Measurements from ENCODE around the gene KRTAP1-4. TPM values are rescaled to one million over a fixed set of nuclear protein-coding genes. Genes with fewer than 3 reads are reported as not detected.

KRTAP1-4 gene
- total RNA-seq, 4 donors from 2014 or later: not detected

DNA sequence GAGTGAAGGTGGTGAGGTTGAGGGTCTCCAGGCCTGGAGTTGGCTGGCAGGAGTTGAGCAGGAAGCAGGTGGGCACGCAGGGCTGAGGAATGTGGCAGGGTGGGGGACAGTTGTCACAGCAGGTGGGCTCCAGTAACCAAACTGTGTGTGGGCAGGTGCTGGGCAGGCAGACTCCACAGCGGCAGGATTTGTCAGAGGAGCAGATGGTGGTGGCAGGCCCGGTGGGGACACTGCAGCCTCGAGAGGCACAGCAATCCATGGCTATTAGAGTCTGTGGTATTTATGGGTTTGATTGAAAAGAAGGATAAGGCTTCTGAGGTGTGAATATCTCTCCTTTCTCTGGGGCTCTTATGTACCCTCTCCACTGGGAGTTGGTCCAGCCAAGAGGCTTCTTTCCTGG, 36.2 kb downstream of the KRTAP1-4 start, which contains the start of gene KRTAP3-3:
KRTAP3-3 (minus strand) TSS at position 326 of the 400 bp plus-strand sequence; CDS start at position 259, 67 bp downstream.
- TF ChIP-seq, protein P1, sequence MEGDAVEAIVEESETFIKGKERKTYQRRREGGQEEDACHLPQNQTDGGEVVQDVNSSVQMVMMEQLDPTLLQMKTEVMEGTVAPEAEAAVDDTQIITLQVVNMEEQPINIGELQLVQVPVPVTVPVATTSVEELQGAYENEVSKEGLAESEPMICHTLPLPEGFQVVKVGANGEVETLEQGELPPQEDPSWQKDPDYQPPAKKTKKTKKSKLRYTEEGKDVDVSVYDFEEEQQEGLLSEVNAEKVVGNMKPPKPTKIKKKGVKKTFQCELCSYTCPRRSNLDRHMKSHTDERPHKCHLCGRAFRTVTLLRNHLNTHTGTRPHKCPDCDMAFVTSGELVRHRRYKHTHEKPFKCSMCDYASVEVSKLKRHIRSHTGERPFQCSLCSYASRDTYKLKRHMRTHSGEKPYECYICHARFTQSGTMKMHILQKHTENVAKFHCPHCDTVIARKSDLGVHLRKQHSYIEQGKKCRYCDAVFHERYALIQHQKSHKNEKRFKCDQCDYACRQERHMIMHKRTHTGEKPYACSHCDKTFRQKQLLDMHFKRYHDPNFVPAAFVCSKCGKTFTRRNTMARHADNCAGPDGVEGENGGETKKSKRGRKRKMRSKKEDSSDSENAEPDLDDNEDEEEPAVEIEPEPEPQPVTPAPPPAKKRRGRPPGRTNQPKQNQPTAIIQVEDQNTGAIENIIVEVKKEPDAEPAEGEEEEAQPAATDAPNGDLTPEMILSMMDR (IDR thresholded peaks at IDR 0.05): no peak
- no peak for TF ChIP-seq POLR2A (IDR thresholded peaks at IDR 0.05)
- intact Hi-C loops (cut with DNase I; ENCODE audit: low total_unique reads): no loop called here

DNA sequence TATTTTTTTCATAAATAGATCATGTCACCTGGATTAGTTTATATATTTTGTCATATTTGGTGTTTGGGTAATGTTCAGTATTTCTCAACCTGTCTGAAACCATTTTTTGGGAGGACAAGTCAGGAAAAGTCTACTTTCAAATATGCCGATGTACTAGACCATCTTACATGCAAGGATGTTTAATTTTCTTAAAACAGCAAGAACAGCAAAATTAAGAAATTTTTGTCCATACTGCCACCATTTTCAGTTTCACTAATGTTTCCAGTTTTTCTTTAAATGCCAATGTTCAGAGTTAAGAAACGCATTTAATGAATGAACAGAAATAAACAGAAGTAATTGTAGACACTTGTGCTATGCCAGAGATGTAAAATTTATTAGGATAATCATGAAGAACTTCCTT, 36.9 kb downstream of the KRTAP1-4 start:
- intact Hi-C loops (cut with DNase I; ENCODE audit: low total_unique reads): no loop called here
- no peak overlapping the region for H3K4me3 ChIP-seq
- no peak for DNase-seq
- no peaks in the 10 kb centered on the region for H3K36me3 ChIP-seq
- no peak overlapping the region for H3K27ac ChIP-seq
- TF ChIP-seq, protein P1 (IDR thresholded peaks at IDR 0.05): no peak
- no peak for TF ChIP-seq POLR2A (IDR thresholded peaks at IDR 0.05)
- H3K27me3 ChIP-seq: no peaks in the 10 kb centered on the region
- H3K9me3 ChIP-seq: no peaks in the 10 kb centered on the region
- no peaks in the 10 kb centered on the region for H3K4me1 ChIP-seq

More for the DNA sequence above, 36.2 kb downstream of the KRTAP1-4 start, which contains the start of gene KRTAP3-3:
- H3K9me3 ChIP-seq: no peaks in the 10 kb centered on the region
- H3K4me3 ChIP-seq: no peak within 1 kb of the TSS
- H3K4me1 ChIP-seq: no peaks in the 10 kb centered on the region
- H3K27ac ChIP-seq: no peak within 1 kb of the TSS
- DNase-seq: no peak
- no peaks in the 10 kb centered on the region for H3K36me3 ChIP-seq
- no peaks in the 10 kb centered on the region for H3K27me3 ChIP-seq

DNA sequence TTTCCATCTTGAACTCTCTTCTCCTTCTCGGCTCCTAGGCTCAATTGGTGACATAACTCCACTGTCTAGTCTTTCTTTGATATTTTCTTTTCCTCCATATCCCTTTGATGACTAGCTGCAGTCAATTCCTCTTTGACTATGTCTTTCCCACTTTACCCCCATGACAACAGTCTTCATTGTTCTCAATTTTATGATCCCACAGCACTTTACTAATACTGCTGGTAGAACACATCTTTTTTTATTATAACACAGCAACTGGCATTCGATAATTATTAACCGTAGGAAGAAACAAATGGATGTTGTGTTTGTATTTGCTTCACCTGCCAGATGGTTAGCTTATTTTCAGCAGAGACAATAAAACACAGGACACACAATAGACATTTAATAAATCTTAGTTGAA, 37.3 kb downstream of the KRTAP1-4 start:
- Histone ChIP-seq H3K27ac (no peak overlapping the region), H3K9me3 (no peaks in the 10 kb centered on the region), H3K36me3 (no peaks in the 10 kb centered on the region), H3K27me3 (no peaks in the 10 kb centered on the region), H3K4me3 (no peak overlapping the region), H3K4me1 (no peaks in the 10 kb centered on the region)
- DNase-seq: no peak
- no peak for TF ChIP-seq POLR2A (IDR thresholded peaks at IDR 0.05)
- TF ChIP-seq, protein P1 (IDR thresholded peaks at IDR 0.05): no peak
- intact Hi-C loops (cut with DNase I; ENCODE audit: low total_unique reads): no loop called here

DNA sequence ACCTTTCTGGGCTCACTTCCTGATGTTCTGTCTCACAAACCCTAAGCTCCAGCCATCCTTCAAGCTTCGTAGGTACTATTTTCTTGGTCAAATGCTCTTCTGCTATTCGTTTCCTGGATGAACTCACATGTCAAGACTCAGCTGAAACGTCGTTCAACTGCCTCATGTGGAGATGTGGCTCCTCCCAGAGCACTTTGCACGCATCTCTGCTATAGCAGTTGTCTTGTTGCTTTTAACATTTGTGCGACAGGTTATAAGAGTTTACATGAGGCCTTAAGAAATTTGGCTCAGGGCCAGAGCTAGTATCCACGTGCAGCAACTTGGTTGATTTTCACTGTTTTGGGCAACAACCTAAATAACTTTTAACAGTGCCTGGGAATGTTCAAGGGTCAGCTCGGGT, 43.1 kb downstream of the KRTAP1-4 start:
- intact Hi-C loops (cut with DNase I; ENCODE audit: low total_unique reads): no loop called here
- H3K27ac ChIP-seq: no peak overlapping the region
- no peaks in the 10 kb centered on the region for H3K27me3 ChIP-seq
- H3K9me3 ChIP-seq: no peaks in the 10 kb centered on the region
- no peaks in the 10 kb centered on the region for H3K36me3 ChIP-seq
- no peak for DNase-seq
- no peaks in the 10 kb centered on the region for H3K4me1 ChIP-seq
- TF ChIP-seq, protein P1 (IDR thresholded peaks at IDR 0.05): no peak
- no peak for TF ChIP-seq POLR2A (IDR thresholded peaks at IDR 0.05)
- H3K4me3 ChIP-seq: no peak overlapping the region

DNA sequence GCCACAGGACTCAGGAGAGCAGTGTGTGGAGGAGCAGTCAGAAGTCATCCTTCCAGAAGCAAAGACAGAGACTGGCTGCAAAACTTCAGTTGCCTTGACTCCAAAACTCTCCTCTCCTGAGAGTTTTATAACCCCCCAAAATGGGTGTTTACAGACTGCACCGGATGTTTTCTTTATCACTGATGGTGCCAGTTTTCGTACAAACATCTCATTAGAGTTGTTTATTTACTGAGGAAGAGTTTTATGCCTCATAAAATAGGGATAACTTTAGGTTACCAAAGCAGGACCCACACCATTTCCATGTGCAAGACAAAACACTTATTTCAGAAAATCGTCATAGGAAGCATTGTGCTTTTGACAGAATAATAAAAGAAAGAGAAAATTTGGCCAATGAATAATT, 45.8 kb downstream of the KRTAP1-4 start, which contains the start of gene KRT40:
KRT40 (minus strand) TSS at position 101 of the 400 bp plus-strand sequence; CDS start at position 48, 53 bp downstream.
- Histone ChIP-seq H3K9me3 (no peaks in the 10 kb centered on the region), H3K27ac (no peak within 1 kb of the TSS), H3K27me3 (no peaks in the 10 kb centered on the region), H3K36me3 (no peaks in the 10 kb centered on the region), H3K4me1 (no peaks in the 10 kb centered on the region), H3K4me3 (no peak within 1 kb of the TSS)
- DNase-seq: no peak
- no peak for TF ChIP-seq POLR2A (IDR thresholded peaks at IDR 0.05)
- TF ChIP-seq, protein P1 (IDR thresholded peaks at IDR 0.05): no peak
- intact Hi-C loops (cut with DNase I; ENCODE audit: low total_unique reads): no loop called here

Measured in uterus (tissue), 4 donors.